CD4-positive, alpha-beta T cell treated with Interleukin-10 for 1 hour (primary cell): Measurements from ENCODE around the gene GLIPR2.

Source experiments
- DNase-seq: peaks from one replicate; pipeline ENCODE4 v3.0.0-alpha.2; 2020

GLIPR2 gene

DNA sequence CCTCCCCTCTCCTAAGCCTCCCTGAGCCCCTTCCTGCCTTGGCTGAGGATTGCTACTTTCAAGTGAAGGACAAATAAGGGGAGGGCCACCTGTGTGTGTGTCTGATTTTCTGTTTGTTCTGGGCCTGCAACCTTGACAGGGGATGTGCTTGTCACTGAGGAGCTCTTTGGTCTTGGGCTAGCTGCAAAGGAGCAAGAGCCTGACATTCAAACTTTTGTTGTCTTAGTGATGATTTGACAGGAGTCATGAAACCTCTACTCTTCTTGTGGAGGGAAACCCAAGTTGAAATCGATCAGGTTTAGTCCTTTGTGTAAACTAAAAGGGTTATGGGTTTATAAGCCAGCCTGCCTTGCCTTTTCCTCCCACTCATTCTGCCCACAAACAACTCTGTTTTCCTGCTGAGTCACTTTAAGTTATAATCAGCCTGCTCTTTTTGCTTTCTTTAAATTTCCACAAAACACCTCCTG, 71.0 kb downstream of the GLIPR2 start:
- DNase-seq = no peak

DNA sequence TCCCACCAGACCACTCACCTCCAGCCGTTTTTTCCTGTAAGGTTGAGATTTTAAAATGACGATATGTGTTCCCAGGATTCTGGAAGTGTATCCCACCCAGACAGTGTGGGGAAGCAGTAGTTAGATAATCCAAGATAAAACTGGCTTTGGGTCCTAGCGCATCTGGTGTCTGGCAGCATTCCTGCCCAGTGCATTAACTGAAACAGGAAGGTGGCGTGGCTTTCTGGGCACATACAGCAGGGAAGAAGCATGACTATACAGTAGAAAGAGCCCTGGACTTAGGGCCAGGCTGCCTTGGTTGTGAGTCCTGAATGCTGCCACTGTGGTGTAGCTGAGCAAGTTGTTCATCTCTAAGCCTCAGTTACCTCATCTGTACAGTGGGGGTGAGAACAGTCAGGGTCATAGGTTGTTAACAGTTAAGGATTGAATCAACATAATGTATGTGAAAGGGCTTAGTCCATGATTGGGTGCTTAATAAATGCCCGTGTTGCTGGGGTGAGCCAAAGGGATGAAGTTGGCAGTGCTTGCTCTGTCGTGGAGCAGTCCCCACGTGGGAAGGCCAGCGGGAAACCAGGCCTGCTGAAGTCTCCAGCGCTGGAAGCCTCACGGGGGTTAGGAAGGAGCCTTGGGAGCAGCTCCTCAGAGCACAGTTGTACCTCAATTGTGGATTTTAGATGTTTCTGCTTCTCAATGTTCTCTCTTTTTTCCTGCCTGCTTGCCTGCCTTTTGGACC, 72.2 kb downstream of the GLIPR2 start:
- DNase-seq = no peak

DNA sequence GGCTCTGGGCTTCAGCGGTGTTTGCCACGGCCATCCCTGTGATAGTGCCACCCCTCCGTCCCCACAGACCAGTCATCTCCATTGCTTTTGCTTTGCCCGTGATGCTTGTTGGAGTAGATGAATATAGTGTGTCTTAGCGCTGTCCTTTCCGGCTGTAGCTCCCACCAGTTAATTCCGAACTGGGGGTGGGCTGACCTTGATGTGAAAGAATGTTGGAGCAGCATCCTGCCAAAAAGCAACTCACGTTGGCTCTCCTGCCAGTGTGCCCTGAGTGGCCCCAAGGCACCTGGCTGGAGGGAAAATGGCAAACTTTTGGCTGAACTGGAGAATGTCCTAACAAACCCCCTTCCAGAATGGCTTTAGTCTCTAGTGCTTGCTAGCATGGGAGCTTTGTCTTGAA, 74.2 kb downstream of the GLIPR2 start:
- no peak for DNase-seq

DNA sequence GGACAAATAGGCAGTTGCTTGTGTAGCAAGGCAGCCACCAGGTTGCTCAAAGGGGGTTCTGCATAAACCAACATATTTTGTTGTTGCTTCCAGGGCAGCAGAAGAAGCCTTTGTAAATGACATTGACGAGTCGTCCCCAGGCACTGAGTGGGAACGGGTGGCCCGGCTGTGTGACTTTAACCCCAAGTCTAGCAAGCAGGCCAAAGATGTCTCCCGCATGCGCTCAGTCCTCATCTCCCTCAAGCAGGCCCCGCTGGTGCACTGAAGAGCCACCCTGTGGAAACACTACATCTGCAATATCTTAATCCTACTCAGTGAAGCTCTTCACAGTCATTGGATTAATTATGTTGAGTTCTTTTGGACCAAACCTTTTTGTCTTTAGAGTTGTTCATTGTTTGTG, 75.0 kb downstream of the GLIPR2 start:
- no peak for DNase-seq

DNA sequence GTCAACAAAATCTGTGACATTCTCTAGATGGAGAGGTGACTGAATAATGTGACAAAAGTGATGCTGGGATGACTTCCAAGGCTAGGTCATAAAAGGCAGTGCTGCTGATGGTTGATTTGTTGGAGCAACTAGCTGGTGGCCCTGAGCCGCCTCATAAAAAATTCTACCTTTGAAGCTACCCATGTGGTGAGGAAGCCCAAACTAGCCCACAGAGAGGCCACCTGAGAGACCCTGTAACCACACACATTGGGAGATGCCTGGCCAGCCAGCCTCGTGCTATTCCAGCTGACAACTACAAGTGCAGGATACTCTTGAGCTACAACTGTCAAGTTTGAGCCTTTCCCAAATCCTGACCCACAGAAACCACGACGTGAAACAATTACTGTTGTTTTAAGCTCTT, 76.9 kb downstream of the GLIPR2 start:
- no peak for DNase-seq
